ENCODE data around the gene AP1M1. TPM values are rescaled to one million over a fixed set of nuclear protein-coding genes. Genes with fewer than 3 reads are reported as not detected.

AP1M1 gene
- total RNA-seq, 1 experiment from 2014 or later = 98.0 TPM

GRCh38 chr19:16185768-16186123 lies 12.0 kb upstream of the AP1M1 start:
- Mint-ChIP-seq H3K9me3 (ENCODE audit: unreplicated experiment) (no peaks in the 10 kb centered on the region), H3K27ac (ENCODE audit: unreplicated experiment) (peak overlapping the region; percentile 99), H3K4me3 (ENCODE audit: unreplicated experiment) (peak overlapping the region; percentile 100), H3K27me3 (ENCODE audit: insufficient read depth, unreplicated experiment) (no peaks in the 10 kb centered on the region), H3K4me1 (ENCODE audit: low read depth, unreplicated experiment) (peaks cover 10% of the 10 kb centered on the region), H3K36me3 (ENCODE audit: insufficient read depth, unreplicated experiment) (peaks cover 56% of the 10 kb centered on the region)
- peak overlapping the region; percentile 80 for H3K4me3 ChIP-seq (ENCODE audit: low read depth, low read length)
- POLR2A ChIA-PET = interaction anchor here (0.7 to 1.8 kb wide), 11 partner anchors 11 to 349 kb away, joined by 3 to 28 read pairs (median 7); partner anchors contain the start of genes AP1M1 and TPM4
- H3K27me3 ChIP-seq (replicated peaks; ENCODE audit: control insufficient read depth, insufficient read depth, low read length) = no peaks in the 10 kb centered on the region
- CTCF ChIA-PET = interaction anchor here (0.6 to 2.7 kb wide), 18 partner anchors 10 to 349 kb away, joined by 3 to 19 read pairs (median 4); partner anchors contain the start of genes AP1M1, RAB8A and TPM4
- intact Hi-C loops (cut with micrococcal nuclease; ENCODE audit: unreplicated experiment) = loop anchor here (2.0 to 10.0 kb wide), 2 partner anchors 161 to 351 kb away; no protein-coding TSS in a partner anchor
- no peaks in the 10 kb centered on the region for H3K9me3 ChIP-seq
- TF ChIP-seq, protein P1, sequence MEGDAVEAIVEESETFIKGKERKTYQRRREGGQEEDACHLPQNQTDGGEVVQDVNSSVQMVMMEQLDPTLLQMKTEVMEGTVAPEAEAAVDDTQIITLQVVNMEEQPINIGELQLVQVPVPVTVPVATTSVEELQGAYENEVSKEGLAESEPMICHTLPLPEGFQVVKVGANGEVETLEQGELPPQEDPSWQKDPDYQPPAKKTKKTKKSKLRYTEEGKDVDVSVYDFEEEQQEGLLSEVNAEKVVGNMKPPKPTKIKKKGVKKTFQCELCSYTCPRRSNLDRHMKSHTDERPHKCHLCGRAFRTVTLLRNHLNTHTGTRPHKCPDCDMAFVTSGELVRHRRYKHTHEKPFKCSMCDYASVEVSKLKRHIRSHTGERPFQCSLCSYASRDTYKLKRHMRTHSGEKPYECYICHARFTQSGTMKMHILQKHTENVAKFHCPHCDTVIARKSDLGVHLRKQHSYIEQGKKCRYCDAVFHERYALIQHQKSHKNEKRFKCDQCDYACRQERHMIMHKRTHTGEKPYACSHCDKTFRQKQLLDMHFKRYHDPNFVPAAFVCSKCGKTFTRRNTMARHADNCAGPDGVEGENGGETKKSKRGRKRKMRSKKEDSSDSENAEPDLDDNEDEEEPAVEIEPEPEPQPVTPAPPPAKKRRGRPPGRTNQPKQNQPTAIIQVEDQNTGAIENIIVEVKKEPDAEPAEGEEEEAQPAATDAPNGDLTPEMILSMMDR (IDR thresholded peaks at IDR 0.05; ENCODE audit: insufficient read depth in 1 of 2, low read depth in 1 of 2, low read length in 1 of 2, severe bottlenecking in 1 of 2, unreplicated experiment in 1 of 2) = peak in 1 of 2 experiments; percentile 40
- DNase-seq = peak; percentile 53 to 57
- H3K36me3 ChIP-seq (ENCODE audit: control insufficient read depth, insufficient read depth, low read length) = peaks cover 13% of the 10 kb centered on the region
- BruUV-seq (replicated peaks) = no TSS peak
- peaks cover 23% of the 10 kb centered on the region for H3K4me1 ChIP-seq

DNA sequence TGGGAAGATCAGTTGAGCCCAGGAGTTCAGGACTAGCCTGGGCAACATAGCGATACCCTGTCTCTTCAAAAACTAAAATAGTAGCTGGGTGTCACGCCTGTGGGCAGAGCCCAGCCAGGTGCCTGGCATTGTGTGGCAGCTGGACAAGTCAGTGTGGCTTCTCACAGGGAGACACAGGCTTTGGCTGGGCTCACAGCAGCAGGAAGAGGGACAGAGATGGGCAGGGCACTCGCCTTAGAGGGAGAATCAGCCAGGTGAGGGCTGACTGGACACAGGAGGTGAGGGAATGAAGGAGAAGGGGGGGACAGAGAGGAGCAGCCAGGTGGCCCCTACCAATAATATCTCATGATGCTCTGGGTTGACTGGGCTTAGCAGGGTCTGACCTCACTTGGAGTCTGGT lies 9.2 kb upstream of the AP1M1 start:
- no peak overlapping the region for H3K4me3 ChIP-seq (ENCODE audit: low read depth, low read length)
- ChIA-PET POLR2A (interaction anchor here (0.6 kb wide), 1 partner anchor 94 kb away, joined by 7 read pairs; no protein-coding TSS in a partner anchor), CTCF (interaction anchor here (0.6 to 0.8 kb wide), 3 partner anchors 9 to 126 kb away, joined by 3 to 4 read pairs (median 3); partner anchors contain the start of gene AP1M1)
- no peaks in the 10 kb centered on the region for H3K27me3 Mint-ChIP-seq (ENCODE audit: insufficient read depth, unreplicated experiment)
- H3K9me3 ChIP-seq = no peaks in the 10 kb centered on the region
- BruUV-seq (replicated peaks) = no TSS peak
- H3K27ac Mint-ChIP-seq (ENCODE audit: unreplicated experiment) = peak overlapping the region; percentile 25
- TF ChIP-seq, protein P1 (IDR thresholded peaks at IDR 0.05; ENCODE audit: insufficient read depth in 1 of 2, low read depth in 1 of 2, low read length in 1 of 2, severe bottlenecking in 1 of 2, unreplicated experiment in 1 of 2) = no peak
- peaks cover 22% of the 10 kb centered on the region for H3K4me1 Mint-ChIP-seq (ENCODE audit: low read depth, unreplicated experiment)
- no peaks in the 10 kb centered on the region for H3K27me3 ChIP-seq (replicated peaks; ENCODE audit: control insufficient read depth, insufficient read depth, low read length)
- DNase-seq = no peak
- H3K4me1 ChIP-seq = peaks cover 27% of the 10 kb centered on the region
- intact Hi-C loops (cut with micrococcal nuclease; ENCODE audit: unreplicated experiment) = loop anchor here (10.0 kb wide), 1 partner anchor 354 kb away; no protein-coding TSS in a partner anchor
- H3K9me3 Mint-ChIP-seq (ENCODE audit: unreplicated experiment) = no peaks in the 10 kb centered on the region
- H3K36me3 ChIP-seq (ENCODE audit: control insufficient read depth, insufficient read depth, low read length) = peaks cover 16% of the 10 kb centered on the region
- peaks cover 73% of the 10 kb centered on the region for H3K36me3 Mint-ChIP-seq (ENCODE audit: insufficient read depth, unreplicated experiment)
- no peak overlapping the region for H3K4me3 Mint-ChIP-seq (ENCODE audit: unreplicated experiment)

GRCh38 chr19:16190198-16190597 lies 7.5 kb upstream of the AP1M1 start:
- no peaks in the 10 kb centered on the region for H3K27me3 ChIP-seq (replicated peaks; ENCODE audit: control insufficient read depth, insufficient read depth, low read length)
- H3K9me3 Mint-ChIP-seq (ENCODE audit: unreplicated experiment) = no peaks in the 10 kb centered on the region
- peaks cover 22% of the 10 kb centered on the region for H3K4me1 ChIP-seq
- DNase-seq = no peak
- H3K36me3 ChIP-seq (ENCODE audit: control insufficient read depth, insufficient read depth, low read length) = peaks cover 16% of the 10 kb centered on the region
- intact Hi-C loops (cut with micrococcal nuclease; ENCODE audit: unreplicated experiment) = no loop called here
- H3K4me3 Mint-ChIP-seq (ENCODE audit: unreplicated experiment) = no peak overlapping the region
- H3K27me3 Mint-ChIP-seq (ENCODE audit: insufficient read depth, unreplicated experiment) = no peaks in the 10 kb centered on the region
- ChIA-PET CTCF (interaction anchor here (0.6 to 1.2 kb wide), 2 partner anchors 22 to 165 kb away, joined by 3 to 4 read pairs; no protein-coding TSS in a partner anchor), POLR2A (no interaction called here)
- peaks cover 73% of the 10 kb centered on the region for H3K36me3 Mint-ChIP-seq (ENCODE audit: insufficient read depth, unreplicated experiment)
- no TSS peak for BruUV-seq (replicated peaks)
- TF ChIP-seq, protein P1 (IDR thresholded peaks at IDR 0.05; ENCODE audit: insufficient read depth in 1 of 2, low read depth in 1 of 2, low read length in 1 of 2, severe bottlenecking in 1 of 2, unreplicated experiment in 1 of 2) = no peak
- peak overlapping the region; percentile 96 for H3K27ac Mint-ChIP-seq (ENCODE audit: unreplicated experiment)
- H3K4me3 ChIP-seq (ENCODE audit: low read depth, low read length) = no peak overlapping the region
- peaks cover 22% of the 10 kb centered on the region for H3K4me1 Mint-ChIP-seq (ENCODE audit: low read depth, unreplicated experiment)
- no peaks in the 10 kb centered on the region for H3K9me3 ChIP-seq
